Spinal cord (tissue), 10 donors: ENCODE results near the gene SYMPK. TPM values are rescaled to one million over a fixed set of nuclear protein-coding genes. Genes with fewer than 3 reads are reported as not detected.

Experiments used
- DNase-seq, 6 donors: peaks; one replicate each; pipeline versions ENCODE4 v3.0.0 to v3.0.0-alpha.2; 2013 to 2015; ENCODE audit warnings: low spot score in 6 of 6, low read depth in 4 of 6
- H3K27ac ChIP-seq: one replicate; pipeline ENCODE4 v1.5.1; 2013; ENCODE audit warnings: low read depth, low read length, control low read depth
- H3K27me3 ChIP-seq: one replicate; pipeline ENCODE4 v1.6.1; 2013; ENCODE audit warnings: low read length; ENCODE audit not compliant: control insufficient read depth, insufficient read depth
- H3K36me3 ChIP-seq: one replicate; pipeline ENCODE4 v1.6.1; 2013; ENCODE audit warnings: low read length; ENCODE audit not compliant: control insufficient read depth, insufficient read depth
- H3K4me1 ChIP-seq: one replicate; pipeline ENCODE4 v1.6.1; 2013; ENCODE audit warnings: low read length; ENCODE audit not compliant: control insufficient read depth, insufficient read depth
- H3K4me3 ChIP-seq: one replicate; pipeline ENCODE4 v1.5.1; 2013; ENCODE audit warnings: low read depth, low read length, control low read depth
- H3K9me3 ChIP-seq: one replicate; pipeline ENCODE4 v1.6.1; 2013; ENCODE audit warnings: low read length; ENCODE audit not compliant: control insufficient read depth, insufficient read depth
- WGBS: methylation state at CpG from one replicate; pipeline ENCODE4 v1.1.5; 2013; ENCODE audit warnings: missing lambda C conversion rate; ENCODE audit not compliant: insufficient coverage; 5-methylcytosine and 5-hydroxymethylcytosine counted together
- long read RNA-seq, 4 donors: transcript quantifications; one replicate each; lab custom pipeline, GENCODE V29; 2026
- polyA plus RNA-seq, 2 donors: library from polyadenylated mRNA; unstranded; fragments of 120-200 nt; gene quantifications; one replicate each; pipeline ENCODE4 v1.2.1, GENCODE V29; 2013; ENCODE audit not compliant: insufficient read length in 2 of 2
- total RNA-seq, 2 donors: library from RNA; depleted of rRNA in 1 of 2; stranded (reverse); fragments of 120-200 nt in 1 of 2; fragments of >200 nt in 1 of 2; gene quantifications; one replicate each; pipeline versions ENCODE4 v1.2.3 to v1.2.4, GENCODE V29; 2013 to 2014
- donor health status: healthy.

SYMPK gene
- total RNA-seq (10 to 100 TPM; 23.2 to 39.6 TPM), polyA plus RNA-seq (10 to 100 TPM; 51.4 to 63.9 TPM)
- long read RNA-seq, donor 1, full-length matches to known transcripts, result 3 of 26 reads
- long read RNA-seq, donor 1, partial matches to known transcripts, result 23 of 26 reads
- long read RNA-seq, donor 1, other reads (novel, unspliced or antisense), result 0 of 26 reads
- long read RNA-seq, donor 2, partial matches to known transcripts, result 8 of 8 reads
- long read RNA-seq, donor 2, other reads (novel, unspliced or antisense), result 0 of 8 reads
- long read RNA-seq, donor 3, partial matches to known transcripts, result 9 of 10 reads
- long read RNA-seq, donor 3, other reads (novel, unspliced or antisense), result 0 of 10 reads
- long read RNA-seq, donor 4, full-length matches to known transcripts, result 2 of 10 reads
- long read RNA-seq, donor 4, partial matches to known transcripts, result 8 of 10 reads
- long read RNA-seq, donor 4, other reads (novel, unspliced or antisense), result 0 of 10 reads

- peak; percentile 91 to 100 (median 98) for DNase-seq
- H3K4me1 ChIP-seq, result peaks cover 20% of the 10 kb centered on the region
- peak within 1 kb of the TSS; percentile 98 for H3K27ac ChIP-seq
- H3K9me3 ChIP-seq, result no peaks in the 10 kb centered on the region
- under 1% methylated on average over 61 of the region's 65 CpGs for WGBS
- peaks cover 32% of the 10 kb centered on the region for H3K36me3 ChIP-seq
- peak within 1 kb of the TSS; percentile 99 for H3K4me3 ChIP-seq
- H3K27me3 ChIP-seq, result peaks cover 39% of the 10 kb centered on the region
These were observed at the start of gene SYMPK for GRCh38 chr19:45862564-45863334. SYMPK (minus strand) TSS chr19:45863147; CDS start chr19:45854495, 8,652 bp downstream.

GRCh38 chr19:45911291-45911690 is 48.3 kb upstream of the SYMPK start:
- H3K9me3 ChIP-seq, result no peaks in the 10 kb centered on the region
- H3K27me3 ChIP-seq, result no peaks in the 10 kb centered on the region
- 90% methylated on average over 3 of the region's 8 CpGs for WGBS
- H3K27ac ChIP-seq, result no peak overlapping the region
- no peak overlapping the region for H3K4me3 ChIP-seq
- peaks cover 4% of the 10 kb centered on the region for H3K4me1 ChIP-seq
- DNase-seq, result no peak
- no peaks in the 10 kb centered on the region for H3K36me3 ChIP-seq

GRCh38 chr19:45908956-45909355 is 46.0 kb upstream of the SYMPK start:
- Histone ChIP-seq H3K9me3 (no peaks in the 10 kb centered on the region), H3K4me1 (peaks cover 3% of the 10 kb centered on the region), H3K27ac (no peak overlapping the region), H3K36me3 (no peaks in the 10 kb centered on the region), H3K4me3 (no peak overlapping the region), H3K27me3 (no peaks in the 10 kb centered on the region)
- DNase-seq, result no peak
- 78% methylated on average over 4 of the region's 5 CpGs for WGBS

GRCh38 chr19:45906221-45906620 is 43.3 kb upstream of the SYMPK start:
- no peaks in the 10 kb centered on the region for H3K9me3 ChIP-seq
- H3K36me3 ChIP-seq, result peaks cover 2% of the 10 kb centered on the region
- H3K27ac ChIP-seq, result no peak overlapping the region
- peaks cover 15% of the 10 kb centered on the region for H3K4me1 ChIP-seq
- no peak for DNase-seq
- no peak overlapping the region for H3K4me3 ChIP-seq
- WGBS, result 87% methylated on average over 3 of the region's 3 CpGs
- no peaks in the 10 kb centered on the region for H3K27me3 ChIP-seq

GRCh38 chr19:45905011-45905410 is 42.1 kb upstream of the SYMPK start:
- Histone ChIP-seq H3K27ac (no peak overlapping the region), H3K36me3 (peaks cover 10% of the 10 kb centered on the region), H3K27me3 (no peaks in the 10 kb centered on the region), H3K9me3 (no peaks in the 10 kb centered on the region), H3K4me3 (no peak overlapping the region), H3K4me1 (peaks cover 24% of the 10 kb centered on the region)
- no peak for DNase-seq
- 90% methylated on average over 6 of the region's 10 CpGs for WGBS

- peaks cover 27% of the 10 kb centered on the region for H3K36me3 ChIP-seq
- no peaks in the 10 kb centered on the region for H3K27me3 ChIP-seq
- WGBS, result under 1% methylated on average over 65 of the region's 73 CpGs
- peak overlapping the region; percentile 83 for H3K4me3 ChIP-seq
- no peaks in the 10 kb centered on the region for H3K9me3 ChIP-seq
- H3K4me1 ChIP-seq, result peaks cover 24% of the 10 kb centered on the region
- peak; percentile 96 to 99 (median 98) for DNase-seq
- H3K27ac ChIP-seq, result peak overlapping the region; percentile 94
These were observed 40.0 kb upstream of the SYMPK start for GRCh38 chr19:45902651-45903625.

- peak in 2 of 6 donors; percentile 44 to 65 for DNase-seq
- H3K4me3 ChIP-seq, result peak within 1 kb of the TSS; percentile 83
- 0% methylated on average over 46 of the region's 47 CpGs for WGBS
- H3K27me3 ChIP-seq, result no peaks in the 10 kb centered on the region
- H3K36me3 ChIP-seq, result peaks cover 35% of the 10 kb centered on the region
- H3K9me3 ChIP-seq, result no peaks in the 10 kb centered on the region
- H3K4me1 ChIP-seq, result peaks cover 24% of the 10 kb centered on the region
- H3K27ac ChIP-seq, result peak within 1 kb of the TSS; percentile 94
These were observed 39.1 kb upstream of the SYMPK start, which contains the start of gene MYPOP for GRCh38 chr19:45901912-45902650. MYPOP (minus strand) TSS chr19:45902613; CDS start chr19:45901773, 840 bp downstream.

- Histone ChIP-seq H3K27ac (no peak overlapping the region), H3K4me3 (peak overlapping the region; percentile 83), H3K9me3 (no peaks in the 10 kb centered on the region), H3K36me3 (peaks cover 41% of the 10 kb centered on the region), H3K27me3 (no peaks in the 10 kb centered on the region), H3K4me1 (peaks cover 24% of the 10 kb centered on the region)
- WGBS, result 1% methylated on average over 69 of the region's 69 CpGs
- DNase-seq, result peak in 2 of 6 donors; percentile 41 to 43
These were observed 38.5 kb upstream of the SYMPK start for GRCh38 chr19:45901432-45901911.
